HG02588 (cell line): ENCODE measurements around the gene TEKT3.

Experiments
- ATAC-seq: cut with Tn5 transposase; IDR thresholded peaks from one replicate; pipeline ENCODE4 v1.9.1; 2021; ENCODE audit warnings: mild to moderate bottlenecking, moderate library complexity; ENCODE audit not compliant: unreplicated experiment

TEKT3 gene

GRCh38 chr17:15298176-15298575 is 43.2 kb downstream of the TEKT3 start:
- no peak for ATAC-seq

DNA sequence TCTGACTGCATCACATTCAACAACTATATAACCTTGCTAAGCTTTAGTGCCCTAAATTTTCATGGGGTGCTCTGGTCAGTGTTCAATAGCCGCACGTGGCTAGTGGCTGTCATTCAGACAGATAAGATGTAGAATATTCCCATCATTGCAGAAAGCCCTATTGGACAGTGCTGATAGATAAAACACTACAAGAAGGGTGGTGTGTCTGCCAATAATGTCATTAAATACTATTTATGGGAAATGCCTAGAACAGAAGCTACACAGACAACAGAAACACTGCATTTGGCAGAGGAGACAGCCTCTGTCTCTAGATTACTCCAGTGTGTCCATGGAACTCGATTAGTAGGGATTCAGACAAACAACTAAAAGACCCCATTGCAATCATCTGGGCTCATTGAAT is 47.8 kb downstream of the TEKT3 start:
- no peak for ATAC-seq

GRCh38 chr17:15291674-15292361 is 49.6 kb downstream of the TEKT3 start:
- ATAC-seq, result no peak

DNA sequence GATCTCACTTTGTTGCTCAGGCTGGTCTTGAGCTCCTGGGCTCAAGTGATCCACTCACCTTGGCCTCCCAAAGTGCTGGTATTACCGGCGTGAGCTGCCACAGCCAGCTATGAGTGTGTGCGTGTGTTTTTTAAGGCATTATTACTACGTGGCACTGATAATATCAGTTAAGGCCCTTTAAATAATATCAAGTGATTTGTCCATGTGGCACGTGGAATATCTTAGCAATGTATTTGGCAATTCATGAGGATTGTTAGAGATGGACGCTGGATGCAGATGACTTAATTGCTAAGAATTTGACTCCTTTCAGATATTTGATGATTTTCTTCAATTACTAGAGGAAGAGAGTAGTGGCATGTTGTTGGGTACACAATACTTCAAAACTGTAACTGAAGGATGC is 50.8 kb downstream of the TEKT3 start:
- no peak for ATAC-seq

GRCh38 chr17:15289285-15290183 is 51.9 kb downstream of the TEKT3 start:
- ATAC-seq, result no peak

- no peak for ATAC-seq
These were observed 52.5 kb downstream of the TEKT3 start for GRCh38 chr17:15288859-15289258.

- no peak for ATAC-seq
These were observed 53.7 kb downstream of the TEKT3 start for GRCh38 chr17:15287538-15288267.

GRCh38 chr17:15285466-15285865 is 55.9 kb downstream of the TEKT3 start:
- ATAC-seq, result no peak

GRCh38 chr17:15284537-15284936 is 56.9 kb downstream of the TEKT3 start:
- no peak for ATAC-seq

- no peak for ATAC-seq
These were observed 57.3 kb downstream of the TEKT3 start for GRCh38 chr17:15284107-15284506.

DNA sequence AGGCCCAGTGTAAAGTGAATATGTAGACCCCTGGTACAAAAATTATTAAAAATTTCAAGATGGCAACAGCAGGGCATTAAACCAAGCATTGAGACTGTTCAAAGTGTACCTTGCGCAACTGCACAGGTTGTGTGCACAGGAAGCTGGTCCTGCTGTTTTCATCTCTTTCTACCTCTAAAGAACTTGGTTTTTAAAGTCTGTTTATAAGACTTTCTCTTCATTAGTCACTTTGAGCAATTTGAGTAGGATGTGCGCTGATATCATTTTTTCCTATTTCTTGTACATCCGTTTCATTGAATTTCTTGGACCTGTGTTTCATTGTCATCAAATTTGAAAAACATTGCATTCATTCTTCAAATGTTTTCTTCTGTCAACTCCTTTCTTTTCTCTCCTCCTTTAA is 59.5 kb downstream of the TEKT3 start:
- no peak for ATAC-seq

GRCh38 chr17:15278924-15279477 is 62.4 kb downstream of the TEKT3 start:
- no peak for ATAC-seq

DNA sequence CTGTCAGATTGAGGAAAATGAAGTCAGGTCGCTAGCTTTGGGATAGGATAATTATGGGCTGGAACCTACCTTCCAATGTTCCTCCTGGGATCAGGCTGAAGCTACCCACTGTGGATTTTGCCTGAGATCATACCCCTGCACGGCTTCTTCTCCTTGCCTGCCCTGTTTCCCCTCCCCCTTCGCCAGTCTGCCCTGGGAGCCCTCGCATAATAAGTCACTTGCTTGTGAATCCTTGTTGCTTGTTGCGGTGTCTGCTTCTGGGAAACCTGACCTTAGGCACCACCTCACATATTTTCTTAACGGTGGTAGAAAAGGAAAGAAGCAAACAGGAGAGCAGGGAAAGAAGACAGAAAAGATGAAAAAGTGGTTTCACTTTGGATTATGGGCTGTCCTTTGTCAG is 63.0 kb downstream of the TEKT3 start:
- ATAC-seq, result no peak

- no peak for ATAC-seq
These were observed 67.4 kb downstream of the TEKT3 start for GRCh38 chr17:15274017-15274416.

GRCh38 chr17:15273141-15273793 is 68.1 kb downstream of the TEKT3 start:
- no peak for ATAC-seq

GRCh38 chr17:15271741-15272140 is 69.7 kb downstream of the TEKT3 start:
- ATAC-seq, result no peak

DNA sequence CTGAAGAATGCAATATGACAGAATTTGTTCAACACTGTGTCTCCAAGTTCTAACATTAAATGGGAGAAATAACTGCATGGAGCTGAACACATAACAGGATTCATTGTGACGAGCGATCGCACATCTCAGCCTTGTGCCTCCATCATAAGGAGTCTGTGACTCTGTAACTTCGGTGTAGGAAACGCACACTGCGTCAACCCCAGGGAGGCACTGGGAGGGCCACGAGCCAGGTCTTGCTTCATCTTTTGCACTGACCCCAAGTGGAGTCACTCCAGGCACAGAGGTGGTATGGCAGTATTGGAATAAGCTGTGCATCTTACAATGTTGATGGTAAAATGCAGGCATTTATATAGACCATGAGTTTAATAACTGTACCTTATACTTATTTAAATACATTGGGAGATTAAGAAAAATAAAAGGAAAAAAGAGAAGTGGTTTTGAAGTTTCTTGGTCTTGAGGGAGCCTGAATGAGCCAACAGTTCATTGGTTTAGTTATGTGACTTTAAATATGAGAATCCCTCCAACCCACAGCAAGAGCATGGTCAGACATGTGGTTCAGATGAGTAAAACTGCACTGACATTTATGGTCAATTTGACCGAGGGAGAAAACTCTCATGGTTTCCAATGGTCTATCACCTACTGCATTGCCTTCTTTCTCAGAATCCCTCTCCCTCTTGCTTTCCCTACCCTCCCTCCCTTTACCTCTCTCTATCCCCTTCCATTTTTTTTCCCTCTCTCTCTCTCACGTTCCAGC is 70.6 kb downstream of the TEKT3 start:
- no peak for ATAC-seq

GRCh38 chr17:15269780-15270089 is 71.7 kb downstream of the TEKT3 start:
- no peak for ATAC-seq

DNA sequence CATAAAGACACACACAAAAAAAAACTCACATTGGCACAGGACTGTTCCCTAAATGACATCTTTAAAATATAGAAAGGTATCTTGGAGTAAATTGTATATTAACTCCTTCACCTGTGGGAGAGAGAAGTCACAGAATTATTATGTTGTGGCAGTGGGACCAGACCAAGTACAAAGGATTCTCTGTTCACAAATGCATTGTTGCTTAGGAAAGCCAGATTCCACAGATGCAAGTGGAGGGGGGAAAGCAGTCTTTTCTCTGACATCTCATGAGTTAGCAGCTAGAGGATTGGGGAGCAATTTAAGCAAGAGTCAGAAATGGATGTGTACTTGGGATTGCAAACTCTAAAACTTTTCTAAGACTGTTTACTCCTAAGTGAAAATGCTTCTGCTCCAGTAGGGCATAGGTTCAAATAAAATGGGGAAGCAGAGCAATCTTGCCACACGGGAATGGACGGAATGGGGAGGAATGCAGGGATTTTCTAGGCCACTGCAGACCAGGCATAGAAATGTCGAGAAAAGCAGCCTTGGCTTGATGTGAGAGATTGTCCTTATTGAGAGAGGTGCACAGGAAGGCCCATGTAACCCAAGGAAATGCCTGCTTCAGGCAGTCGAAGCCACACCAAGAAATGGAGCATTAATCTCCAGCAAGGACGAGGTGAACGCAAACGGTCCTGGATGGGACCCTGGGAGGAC is 72.2 kb downstream of the TEKT3 start:
- ATAC-seq, result no peak

DNA sequence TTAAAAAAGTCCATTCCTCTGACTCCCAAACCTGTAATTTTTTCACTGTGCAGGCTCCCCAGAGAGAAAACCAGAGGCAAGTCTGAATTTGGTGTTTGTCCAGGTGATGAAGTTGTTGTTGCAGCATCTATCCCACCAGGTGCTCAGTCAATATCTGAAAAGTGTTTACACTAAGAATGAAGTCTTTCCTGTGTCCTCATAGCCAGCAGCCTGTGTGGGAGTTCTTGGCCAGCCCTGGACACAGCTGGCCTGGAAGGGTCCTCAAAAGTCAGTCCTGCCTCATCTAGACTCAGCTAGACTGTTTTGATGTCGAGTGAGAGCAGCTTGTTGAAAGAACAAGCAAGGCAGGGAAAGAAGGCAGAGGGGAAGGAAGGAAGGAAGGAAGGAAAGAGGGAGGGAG is 72.9 kb downstream of the TEKT3 start:
- no peak for ATAC-seq
